HEK293 (cell line): ENCODE measurements around the gene TRPV2.

Experiments used
- MZF1 ChIP-seq: fragments of 450-650 bp; formaldehyde crosslinking; IDR thresholded peaks from 2 replicates; pipeline ENCODE4 v1.5.1; 2017; ENCODE audit warnings: missing biosample characterization, missing genetic modification characterization, borderline replicate concordance
- SCRT1 ChIP-seq: fragments of 450-650 bp; formaldehyde crosslinking; IDR thresholded peaks from 2 replicates; pipeline ENCODE4 v1.5.1; 2016; ENCODE audit warnings: missing biosample characterization, missing genetic modification characterization, borderline replicate concordance
- ZEB2 ChIP-seq: fragments of 450-650 bp; formaldehyde crosslinking; IDR thresholded peaks from 2 replicates; pipeline ENCODE4 v1.5.1; 2016; ENCODE audit warnings: missing biosample characterization, missing genetic modification characterization
- ZNF341 ChIP-seq: fragments of 450-650 bp; formaldehyde crosslinking; IDR thresholded peaks from 2 replicates; pipeline ENCODE4; 2016; ENCODE audit warnings: low read depth, missing biosample characterization, missing genetic modification characterization
- ZNF350 ChIP-seq: fragments of 450-650 bp; formaldehyde crosslinking; IDR thresholded peaks from 2 replicates; pipeline ENCODE4 v1.5.0; 2017; ENCODE audit warnings: missing biosample characterization, mild to moderate bottlenecking, missing genetic modification characterization
- ZNF391 ChIP-seq: fragments of 450-650 bp; formaldehyde crosslinking; IDR thresholded peaks from 2 replicates; pipeline ENCODE4 v1.5.1; 2016; ENCODE audit warnings: low read depth, missing biosample characterization, missing genetic modification characterization, borderline replicate concordance
- ZNF416 ChIP-seq: fragments of 450-650 bp; formaldehyde crosslinking; IDR thresholded peaks from 2 replicates; pipeline ENCODE4 v1.5.1; 2016; ENCODE audit warnings: missing biosample characterization, missing genetic modification characterization
- ZNF585B ChIP-seq: fragments of 450-650 bp; formaldehyde crosslinking; IDR thresholded peaks from 2 replicates; pipeline ENCODE4 v1.5.1; 2016; ENCODE audit warnings: missing biosample characterization, missing genetic modification characterization
- ZNF624 ChIP-seq: fragments of 450-650 bp; formaldehyde crosslinking; IDR thresholded peaks from 2 replicates; pipeline ENCODE4 v1.5.1; 2017; ENCODE audit warnings: missing biosample characterization, missing genetic modification characterization
- ZNF660 ChIP-seq: fragments of 450-650 bp; IDR thresholded peaks from 2 replicates; pipeline ENCODE4 v1.5.1; 2018; ENCODE audit warnings: missing biosample characterization, mild to moderate bottlenecking, missing genetic modification characterization
- ZNF76 ChIP-seq: fragments of 450-650 bp; formaldehyde crosslinking; IDR thresholded peaks from 2 replicates; pipeline ENCODE4; 2016; ENCODE audit warnings: low read depth, missing biosample characterization, missing genetic modification characterization, borderline replicate concordance
- ZNF792 ChIP-seq: fragments of 450-650 bp; formaldehyde crosslinking; IDR thresholded peaks from 2 replicates; pipeline ENCODE4 v1.5.1; 2016; ENCODE audit warnings: missing biosample characterization, missing genetic modification characterization
- ZNF843 ChIP-seq: fragments of 450-650 bp; formaldehyde crosslinking; IDR thresholded peaks from 2 replicates; pipeline ENCODE4 v1.5.1; 2016; ENCODE audit warnings: missing biosample characterization, missing genetic modification characterization
- ZSCAN16 ChIP-seq: fragments of 450-650 bp; formaldehyde crosslinking; IDR thresholded peaks from 2 replicates; pipeline ENCODE4 v1.5.1; 2016; ENCODE audit warnings: missing biosample characterization, missing genetic modification characterization
- TF ChIP-seq, protein P1 (sequence below): fragments of 450-650 bp; formaldehyde crosslinking; IDR thresholded peaks from 2 replicates; pipeline ENCODE4 v1.5.1; 2016; ENCODE audit warnings: missing biosample characterization, missing genetic modification characterization
- TF ChIP-seq, protein P2 (sequence below): fragments of 450-650 bp; formaldehyde crosslinking; IDR thresholded peaks from 2 replicates; pipeline ENCODE4 v1.5.1; 2016; ENCODE audit warnings: missing biosample characterization, missing genetic modification characterization
- TF ChIP-seq, protein P3 (sequence below): fragments of 450-650 bp; formaldehyde crosslinking; IDR thresholded peaks from 2 replicates; pipeline ENCODE4 v1.5.1; 2016; ENCODE audit warnings: missing biosample characterization, missing genetic modification characterization
- TF ChIP-seq, protein P4 (sequence below): fragments of 450-650 bp; formaldehyde crosslinking; IDR thresholded peaks from 2 replicates; pipeline ENCODE4 v1.5.1; 2016; ENCODE audit warnings: missing biosample characterization, missing genetic modification characterization
- TF ChIP-seq, protein P5 (sequence below): fragments of 450-650 bp; formaldehyde crosslinking; IDR thresholded peaks from 2 replicates; pipeline ENCODE4 v1.5.0; 2017; ENCODE audit warnings: missing biosample characterization, missing genetic modification characterization, borderline replicate concordance
- TF ChIP-seq, protein P6 (sequence below): fragments of 450-650 bp; formaldehyde crosslinking; IDR thresholded peaks from 2 replicates; pipeline ENCODE4 v1.5.1; 2016; ENCODE audit warnings: missing biosample characterization, missing genetic modification characterization

TRPV2 gene

DNA sequence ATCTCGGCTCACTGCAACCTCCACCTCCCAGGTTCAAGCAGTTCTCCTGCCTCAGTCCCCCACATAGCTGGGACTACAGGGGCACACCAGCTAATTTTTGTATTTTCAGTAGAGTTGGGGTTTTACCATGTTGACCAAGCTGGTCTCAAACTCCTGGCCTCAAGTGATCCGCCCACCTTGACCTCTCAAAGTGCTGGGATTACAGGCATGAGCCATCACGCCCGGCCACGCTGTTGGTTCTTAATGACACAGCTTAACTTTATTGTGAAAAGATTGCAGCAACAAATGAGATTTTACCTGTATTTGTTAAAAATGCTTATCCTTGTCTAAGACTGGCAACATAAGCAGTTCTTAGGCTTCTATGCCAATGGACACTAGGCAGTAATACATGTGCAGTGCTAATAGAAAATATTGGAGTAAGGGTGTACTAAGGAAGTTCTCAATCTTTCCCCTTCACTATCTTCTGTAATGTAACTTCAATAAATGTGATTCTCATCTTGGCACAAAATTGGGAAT is 31.5 kb upstream of the TRPV2 start (continued):
- TF ChIP-seq, protein P1, sequence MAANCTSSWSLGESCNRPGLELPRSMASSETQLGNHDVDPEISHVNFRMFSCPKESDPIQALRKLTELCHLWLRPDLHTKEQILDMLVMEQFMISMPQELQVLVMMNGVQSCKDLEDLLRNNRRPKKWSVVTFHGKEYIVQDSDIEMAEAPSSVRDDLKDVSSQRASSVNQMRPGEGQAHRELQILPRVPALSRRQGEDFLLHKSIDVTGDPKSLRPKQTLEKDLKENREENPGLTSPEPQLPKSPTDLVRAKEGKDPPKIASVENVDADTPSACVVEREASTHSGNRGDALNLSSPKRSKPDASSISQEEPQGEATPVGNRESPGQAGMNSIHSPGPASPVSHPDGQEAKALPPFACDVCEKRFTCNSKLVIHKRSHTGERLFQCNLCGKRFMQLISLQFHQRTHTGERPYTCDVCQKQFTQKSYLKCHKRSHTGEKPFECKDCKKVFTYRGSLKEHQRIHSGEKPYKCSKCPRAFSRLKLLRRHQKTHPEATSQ (tag by site-specific recombination): no peak
- TF ChIP-seq ZSCAN16 (no peak), ZEB2 (tag by site-specific recombination) (no peak), ZNF624 (no peak), ZNF341 (tag by site-specific recombination) (0 out of 2 replicates have a peak, but pooled peaks have one; percentile 24), MZF1 (tag by site-specific recombination) (no peak), ZNF350 (tag by site-specific recombination) (no peak), SCRT1 (tag by site-specific recombination) (no peak), ZNF792 (tag by site-specific recombination) (no peak), ZNF660 (tag by site-specific recombination) (no peak), ZNF585B (no peak), ZNF76 (tag by site-specific recombination) (no peak), ZNF843 (tag by site-specific recombination) (no peak), ZNF391 (no peak), ZNF416 (tag by site-specific recombination) (no peak)
- TF ChIP-seq, protein P2, sequence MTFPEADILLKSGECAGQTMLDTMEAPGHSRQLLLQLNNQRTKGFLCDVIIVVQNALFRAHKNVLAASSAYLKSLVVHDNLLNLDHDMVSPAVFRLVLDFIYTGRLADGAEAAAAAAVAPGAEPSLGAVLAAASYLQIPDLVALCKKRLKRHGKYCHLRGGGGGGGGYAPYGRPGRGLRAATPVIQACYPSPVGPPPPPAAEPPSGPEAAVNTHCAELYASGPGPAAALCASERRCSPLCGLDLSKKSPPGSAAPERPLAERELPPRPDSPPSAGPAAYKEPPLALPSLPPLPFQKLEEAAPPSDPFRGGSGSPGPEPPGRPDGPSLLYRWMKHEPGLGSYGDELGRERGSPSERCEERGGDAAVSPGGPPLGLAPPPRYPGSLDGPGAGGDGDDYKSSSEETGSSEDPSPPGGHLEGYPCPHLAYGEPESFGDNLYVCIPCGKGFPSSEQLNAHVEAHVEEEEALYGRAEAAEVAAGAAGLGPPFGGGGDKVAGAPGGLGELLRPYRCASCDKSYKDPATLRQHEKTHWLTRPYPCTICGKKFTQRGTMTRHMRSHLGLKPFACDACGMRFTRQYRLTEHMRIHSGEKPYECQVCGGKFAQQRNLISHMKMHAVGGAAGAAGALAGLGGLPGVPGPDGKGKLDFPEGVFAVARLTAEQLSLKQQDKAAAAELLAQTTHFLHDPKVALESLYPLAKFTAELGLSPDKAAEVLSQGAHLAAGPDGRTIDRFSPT (tag by site-specific recombination): 0 out of 2 replicates have a peak, but pooled peaks have one; percentile 8
- TF ChIP-seq, protein P3, sequence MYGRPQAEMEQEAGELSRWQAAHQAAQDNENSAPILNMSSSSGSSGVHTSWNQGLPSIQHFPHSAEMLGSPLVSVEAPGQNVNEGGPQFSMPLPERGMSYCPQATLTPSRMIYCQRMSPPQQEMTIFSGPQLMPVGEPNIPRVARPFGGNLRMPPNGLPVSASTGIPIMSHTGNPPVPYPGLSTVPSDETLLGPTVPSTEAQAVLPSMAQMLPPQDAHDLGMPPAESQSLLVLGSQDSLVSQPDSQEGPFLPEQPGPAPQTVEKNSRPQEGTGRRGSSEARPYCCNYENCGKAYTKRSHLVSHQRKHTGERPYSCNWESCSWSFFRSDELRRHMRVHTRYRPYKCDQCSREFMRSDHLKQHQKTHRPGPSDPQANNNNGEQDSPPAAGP (tag by site-specific recombination): no peak
- TF ChIP-seq, protein P4, sequence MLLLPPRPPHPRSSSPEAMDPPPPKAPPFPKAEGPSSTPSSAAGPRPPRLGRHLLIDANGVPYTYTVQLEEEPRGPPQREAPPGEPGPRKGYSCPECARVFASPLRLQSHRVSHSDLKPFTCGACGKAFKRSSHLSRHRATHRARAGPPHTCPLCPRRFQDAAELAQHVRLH (tag by site-specific recombination): no peak
- TF ChIP-seq, protein P5, sequence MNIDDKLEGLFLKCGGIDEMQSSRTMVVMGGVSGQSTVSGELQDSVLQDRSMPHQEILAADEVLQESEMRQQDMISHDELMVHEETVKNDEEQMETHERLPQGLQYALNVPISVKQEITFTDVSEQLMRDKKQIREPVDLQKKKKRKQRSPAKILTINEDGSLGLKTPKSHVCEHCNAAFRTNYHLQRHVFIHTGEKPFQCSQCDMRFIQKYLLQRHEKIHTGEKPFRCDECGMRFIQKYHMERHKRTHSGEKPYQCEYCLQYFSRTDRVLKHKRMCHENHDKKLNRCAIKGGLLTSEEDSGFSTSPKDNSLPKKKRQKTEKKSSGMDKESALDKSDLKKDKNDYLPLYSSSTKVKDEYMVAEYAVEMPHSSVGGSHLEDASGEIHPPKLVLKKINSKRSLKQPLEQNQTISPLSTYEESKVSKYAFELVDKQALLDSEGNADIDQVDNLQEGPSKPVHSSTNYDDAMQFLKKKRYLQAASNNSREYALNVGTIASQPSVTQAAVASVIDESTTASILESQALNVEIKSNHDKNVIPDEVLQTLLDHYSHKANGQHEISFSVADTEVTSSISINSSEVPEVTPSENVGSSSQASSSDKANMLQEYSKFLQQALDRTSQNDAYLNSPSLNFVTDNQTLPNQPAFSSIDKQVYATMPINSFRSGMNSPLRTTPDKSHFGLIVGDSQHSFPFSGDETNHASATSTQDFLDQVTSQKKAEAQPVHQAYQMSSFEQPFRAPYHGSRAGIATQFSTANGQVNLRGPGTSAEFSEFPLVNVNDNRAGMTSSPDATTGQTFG (tag by site-specific recombination): no peak
- TF ChIP-seq, protein P6, sequence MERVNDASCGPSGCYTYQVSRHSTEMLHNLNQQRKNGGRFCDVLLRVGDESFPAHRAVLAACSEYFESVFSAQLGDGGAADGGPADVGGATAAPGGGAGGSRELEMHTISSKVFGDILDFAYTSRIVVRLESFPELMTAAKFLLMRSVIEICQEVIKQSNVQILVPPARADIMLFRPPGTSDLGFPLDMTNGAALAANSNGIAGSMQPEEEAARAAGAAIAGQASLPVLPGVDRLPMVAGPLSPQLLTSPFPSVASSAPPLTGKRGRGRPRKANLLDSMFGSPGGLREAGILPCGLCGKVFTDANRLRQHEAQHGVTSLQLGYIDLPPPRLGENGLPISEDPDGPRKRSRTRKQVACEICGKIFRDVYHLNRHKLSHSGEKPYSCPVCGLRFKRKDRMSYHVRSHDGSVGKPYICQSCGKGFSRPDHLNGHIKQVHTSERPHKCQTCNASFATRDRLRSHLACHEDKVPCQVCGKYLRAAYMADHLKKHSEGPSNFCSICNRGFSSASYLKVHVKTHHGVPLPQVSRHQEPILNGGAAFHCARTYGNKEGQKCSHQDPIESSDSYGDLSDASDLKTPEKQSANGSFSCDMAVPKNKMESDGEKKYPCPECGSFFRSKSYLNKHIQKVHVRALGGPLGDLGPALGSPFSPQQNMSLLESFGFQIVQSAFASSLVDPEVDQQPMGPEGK: no peak
